GM12878 (cell line): ENCODE measurements around the gene TNFRSF6B. TPM values are rescaled to one million over a fixed set of nuclear protein-coding genes. Genes with fewer than 3 reads are reported as not detected.

Experiments used
- CBX3 ChIP-seq: fragments of 200-600 bp; sonication (generic); IDR thresholded peaks from 2 replicates; pipeline ENCODE4 v1.6.1; 2016; ENCODE audit warnings: low read depth, borderline replicate concordance
- CBX5 ChIP-seq: sonication (generic); IDR thresholded peaks from 2 replicates; pipeline ENCODE4 v1.6.1; 2016; ENCODE audit warnings: low read depth, moderate library complexity, mild to moderate bottlenecking, inconsistent platforms
- CHD2 ChIP-seq: IDR thresholded peaks from 2 replicates; pipeline ENCODE4 v1.6.1; 2011; ENCODE audit warnings: low read depth, low read length, improper control_type of control experiment, borderline replicate concordance
- CHD4 ChIP-seq: fragments of 200-600 bp; sonication (generic); IDR thresholded peaks from 2 replicates; pipeline ENCODE4 v1.6.1; 2016; ENCODE audit warnings: mild to moderate bottlenecking
- DPF2 ChIP-seq: fragments of 450-650 bp; IDR thresholded peaks from 2 replicates; pipeline ENCODE4 v1.6.1; 2017; ENCODE audit warnings: mild to moderate bottlenecking
- EZH2 ChIP-seq: IDR thresholded peaks from 2 replicates; pipeline ENCODE4 v1.6.1; 2012; ENCODE audit warnings: low read depth, mild to moderate bottlenecking, control low read depth, inconsistent platforms, low read length, borderline replicate concordance; ENCODE audit not compliant: control insufficient read depth
- FOXK2 ChIP-seq: fragments of 450-650 bp; IDR thresholded peaks from 2 replicates; pipeline ENCODE4 v1.6.1; 2017; ENCODE audit warnings: mild to moderate bottlenecking, moderate library complexity
- FOXM1 ChIP-seq: IDR thresholded peaks from 2 replicates; pipeline ENCODE4 v1.6.1; 2012; ENCODE audit warnings: low read depth, mild to moderate bottlenecking, inconsistent platforms, low read length, moderate library complexity
- JUNB ChIP-seq: IDR thresholded peaks from 2 replicates; pipeline ENCODE4 v1.6.1; 2016; ENCODE audit warnings: antibody characterized with exemption, mild to moderate bottlenecking
- MEF2A ChIP-seq: IDR thresholded peaks from 2 replicates; pipeline ENCODE4 v1.6.1; 2011; ENCODE audit warnings: low read depth, mild to moderate bottlenecking, low read length, moderate library complexity; ENCODE audit not compliant: insufficient read depth
- MEF2B ChIP-seq: fragments of 450-650 bp; IDR thresholded peaks from 2 replicates; pipeline ENCODE4 v1.6.1; 2018; ENCODE audit warnings: mild to moderate bottlenecking, moderate library complexity; ENCODE audit not compliant: partially characterized antibody, poor library complexity, severe bottlenecking
- NR2C1 ChIP-seq: fragments of 450-650 bp; IDR thresholded peaks from 2 replicates; pipeline ENCODE4 v1.6.1; 2017; ENCODE audit warnings: antibody characterized with exemption, mild to moderate bottlenecking, moderate library complexity
- PAX8 ChIP-seq: fragments of 450-650 bp; IDR thresholded peaks from 2 replicates; pipeline ENCODE4 v1.6.1; 2017; ENCODE audit warnings: mild to moderate bottlenecking, moderate library complexity
- PML ChIP-seq: IDR thresholded peaks from 2 replicates; pipeline ENCODE4 v1.6.1; 2012; ENCODE audit warnings: low read length, inconsistent platforms
- POLR2AphosphoS2 ChIP-seq: IDR thresholded peaks from 2 replicates; pipeline ENCODE4 v1.6.1; 2011; ENCODE audit warnings: low read depth, mild to moderate bottlenecking, low read length, improper control_type of control experiment, moderate library complexity
- POLR2AphosphoS5 ChIP-seq: IDR thresholded peaks from 2 replicates; pipeline ENCODE4 v1.6.1; 2011; ENCODE audit warnings: mild to moderate bottlenecking, low read length, inconsistent platforms
- POU2F2 ChIP-seq: IDR thresholded peaks from 3 replicates; pipeline ENCODE4 v1.6.1; 2011; ENCODE audit warnings: low read depth, mild to moderate bottlenecking, low read length, borderline replicate concordance
- PRDM15 ChIP-seq: fragments of 450-650 bp; formaldehyde crosslinking; IDR thresholded peaks from 2 replicates; pipeline ENCODE4 v1.4.0; 2020; ENCODE audit warnings: mild to moderate bottlenecking, moderate library complexity
- RCOR1 ChIP-seq: conservative IDR thresholded peaks from 2 replicates; pipeline ENCODE4 v1.6.1; 2012; ENCODE audit warnings: low read depth, low read length, improper control_type of control experiment
- RFX5 ChIP-seq: IDR thresholded peaks from 2 replicates; pipeline ENCODE4 v1.6.1; 2011; ENCODE audit warnings: low read depth, low read length, improper control_type of control experiment
- RUNX3 ChIP-seq: IDR thresholded peaks from 2 replicates; pipeline ENCODE4 v1.6.1; 2012; ENCODE audit warnings: low read length, inconsistent platforms
- TARDBP ChIP-seq: IDR thresholded peaks from 2 replicates; pipeline ENCODE4 v1.6.1; 2016; ENCODE audit warnings: borderline replicate concordance
- TCF3 ChIP-seq: IDR thresholded peaks from 2 replicates; pipeline ENCODE4 v1.6.1; 2012; ENCODE audit warnings: low read depth, mild to moderate bottlenecking, low read length, borderline replicate concordance; ENCODE audit not compliant: insufficient read depth
- TCF7 ChIP-seq: IDR thresholded peaks from 2 replicates; pipeline ENCODE4 v1.6.1; 2014; ENCODE audit warnings: antibody characterized with exemption, borderline replicate concordance
- YBX1 ChIP-seq: fragments of 450-650 bp; IDR thresholded peaks from 2 replicates; pipeline ENCODE4 v1.6.1; 2016; ENCODE audit warnings: antibody characterized with exemption
- ZBED1 ChIP-seq: IDR thresholded peaks from 2 replicates; pipeline ENCODE4 v1.6.1; 2016; ENCODE audit warnings: borderline replicate concordance
- ZZZ3 ChIP-seq: IDR thresholded peaks from 2 replicates; pipeline ENCODE4 v1.6.1; 2011; ENCODE audit warnings: low read depth; ENCODE audit not compliant: control insufficient read depth, insufficient read length
- polyA plus RNA-seq, 11 experiments: library from polyadenylated mRNA; depleted of rRNA in 4 of 11; unstranded in 6 of 11; stranded (reverse) in 5 of 11; fragments of >200 nt; fragmentation: Nextera tagmentation in 4 of 11; fragmentation: Illumina TruSeq in 1 of 11; extraction: Ambion mirVana in 4 of 11; extraction: Trizol in 1 of 11; gene quantifications; 1 replicate in 1 of 11; 2 replicates in 10 of 11; pipeline versions ENCODE4 v1.2.1 to v1.2.3, GENCODE V29; 2011 to 2016; ENCODE audit warnings: inconsistent platforms in 2 of 11, missing spikeins in 2 of 11, low read depth in 1 of 11
- total RNA-seq, 4 experiments: library from RNA; depleted of rRNA in 3 of 4; stranded (reverse); fragments of >200 nt in 3 of 4; fragmentation: Illumina TruSeq in 1 of 4; extraction: Trizol in 1 of 4; gene quantifications; 2 replicates each; pipeline versions ENCODE4 v1.2.1 to v1.2.3, GENCODE V29; 2013 to 2021
- TF ChIP-seq, protein P1 (sequence below): IDR thresholded peaks from 2 replicates; pipeline ENCODE4 v1.6.1; 2012; ENCODE audit warnings: low read depth, low read length, improper control_type of control experiment
- TF ChIP-seq, protein P2 (sequence below): fragments of 450-650 bp; IDR thresholded peaks from 2 replicates; pipeline ENCODE4 v1.6.1; 2014; ENCODE audit warnings: mild to moderate bottlenecking

TNFRSF6B gene
- total and polyA plus RNA-seq, 10 of the 15 experiments (the other 5 are each of a cell fraction or from before 2014, with no cell fraction given) = 0.67 to 2.2 (median 1.8) TPM; not detected in 7

DNA sequence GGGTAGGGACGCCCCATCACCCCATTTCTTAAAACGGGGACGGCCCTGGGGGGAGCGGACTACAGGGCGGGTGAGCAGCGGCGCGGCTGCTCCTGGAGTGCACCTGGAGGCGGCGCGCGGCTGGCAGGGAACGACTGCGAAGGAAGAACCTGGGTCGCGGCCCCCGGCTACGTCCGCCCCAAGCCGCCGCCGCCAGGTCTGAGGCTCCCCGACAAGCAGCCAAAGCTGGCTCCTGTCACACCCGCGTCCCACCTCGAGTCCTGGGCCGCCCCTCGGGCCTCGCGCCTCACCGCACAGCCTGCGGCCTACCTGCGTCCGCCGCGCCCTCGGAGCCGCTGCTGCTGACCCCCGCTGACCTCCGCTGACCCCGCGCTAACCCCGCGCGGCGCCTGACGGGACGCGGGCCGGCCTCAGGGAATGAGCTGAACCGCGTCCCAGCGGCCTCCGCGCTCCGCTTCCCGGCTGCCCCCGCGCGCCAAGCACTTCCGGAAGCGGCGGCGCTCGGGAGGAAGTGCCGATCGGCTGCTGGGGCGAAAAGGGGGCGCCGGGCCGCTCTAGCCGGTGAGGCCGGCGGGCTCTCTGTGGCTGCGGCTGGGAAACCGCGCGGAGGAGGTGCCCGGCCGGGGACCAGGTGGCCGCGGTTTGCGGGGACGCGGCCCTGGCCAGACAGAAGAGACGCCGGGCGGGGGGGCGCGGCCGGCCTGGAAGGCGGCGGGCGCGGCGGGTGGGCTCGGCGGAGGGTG, 11.3 kb downstream of the TNFRSF6B start, which contains the start of the genes ARFRP1 and ZGPAT (continued):
- TF ChIP-seq FOXK2 (no peak; the same call in 1 of the 2 replicates), DPF2 (peak; percentile 70; the same call in 1 of the 2 replicates), TARDBP (no peak), CBX5 (no peak; the same call in 1 of the 2 replicates), RUNX3 (peak; percentile 66), ZBED1 (no peak), PRDM15 (no peak), ZZZ3 (no peak), EZH2 (no peak), PML (no peak), CBX3 (no peak), MEF2A (peak; percentile 60; the same call in 1 of the 2 replicates), TCF3 (peak; percentile 38; the same call in 1 of the 2 replicates), RFX5 (no peak), YBX1 (no peak), NR2C1 (peak; percentile 99), POLR2AphosphoS2 (peak; percentile 45; the same call in 1 of the 2 replicates), POU2F2 (peak; percentile 44; the same call in 1 of the 3 replicates), MEF2B (no peak), POLR2AphosphoS5 (no peak; the same call in 1 of the 2 replicates), CHD2 (peak; percentile 59; the same call in 1 of the 2 replicates), JUNB (no peak), TCF7 (no peak), RCOR1 (no peak), PAX8 (no peak), FOXM1 (no peak), CHD4 (no peak)
- TF ChIP-seq, protein P1, sequence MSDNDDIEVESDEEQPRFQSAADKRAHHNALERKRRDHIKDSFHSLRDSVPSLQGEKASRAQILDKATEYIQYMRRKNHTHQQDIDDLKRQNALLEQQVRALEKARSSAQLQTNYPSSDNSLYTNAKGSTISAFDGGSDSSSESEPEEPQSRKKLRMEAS = peak; percentile 74; the same call in 1 of the 2 replicates
- TF ChIP-seq, protein P2, sequence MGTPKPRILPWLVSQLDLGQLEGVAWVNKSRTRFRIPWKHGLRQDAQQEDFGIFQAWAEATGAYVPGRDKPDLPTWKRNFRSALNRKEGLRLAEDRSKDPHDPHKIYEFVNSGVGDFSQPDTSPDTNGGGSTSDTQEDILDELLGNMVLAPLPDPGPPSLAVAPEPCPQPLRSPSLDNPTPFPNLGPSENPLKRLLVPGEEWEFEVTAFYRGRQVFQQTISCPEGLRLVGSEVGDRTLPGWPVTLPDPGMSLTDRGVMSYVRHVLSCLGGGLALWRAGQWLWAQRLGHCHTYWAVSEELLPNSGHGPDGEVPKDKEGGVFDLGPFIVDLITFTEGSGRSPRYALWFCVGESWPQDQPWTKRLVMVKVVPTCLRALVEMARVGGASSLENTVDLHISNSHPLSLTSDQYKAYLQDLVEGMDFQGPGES = no peak
